Gastrocnemius medialis (tissue), 4 donors: Measurements from ENCODE around the gene SFXN1. TPM values are rescaled to one million over a fixed set of nuclear protein-coding genes. Genes with fewer than 3 reads are reported as not detected.
"Not testable (repeated sequence)": the region's sequence is repeated elsewhere in the genome, so short reads cannot be mapped to it uniquely, and the experiment has no call there.

ENCODE experiments used
- ATAC-seq, 2 donors: fragments of 150-250 bp; one replicate each; pipeline ENCODE4 v1.9.1; 2016
- DNase-seq, 2 donors: peaks; one replicate each; pipeline ENCODE4 v3.0.0-alpha.2; 2019
- H3K27ac ChIP-seq, 4 donors: fragments of 200-600 bp; sonication (generic); 1 replicate in 1 of 4; 2 replicates in 3 of 4; pipeline ENCODE4 v1.5.1; 2016 to 2018; ENCODE audit warnings: mild to moderate bottlenecking in 2 of 4, moderate library complexity in 1 of 4
- H3K27me3 ChIP-seq, 3 donors: fragments of 200-600 bp; sonication (generic) in 2 of 3; 1 replicate in 1 of 3; 2 replicates in 2 of 3; pipeline versions ENCODE4 v1.5.1 to v1.6.0; 2016 to 2019; ENCODE audit warnings: mild to moderate bottlenecking in 1 of 3, moderate library complexity in 1 of 3
- H3K36me3 ChIP-seq, 2 donors: fragments of 200-600 bp; sonication (generic) in 1 of 2; one replicate each; pipeline ENCODE4 v1.5.1; 2017 to 2018
- H3K4me1 ChIP-seq, 2 donors: fragments of 200-600 bp; sonication (generic) in 1 of 2; one replicate each; pipeline ENCODE4 v1.5.1; 2016 to 2017; ENCODE audit warnings: mild to moderate bottlenecking in 2 of 2
- H3K4me3 ChIP-seq, 4 donors: fragments of 200-600 bp; sonication (generic) in 3 of 4; 1 replicate in 1 of 4; 2 replicates in 3 of 4; pipeline ENCODE4 v1.5.1; 2016 to 2019; ENCODE audit warnings: mild to moderate bottlenecking in 2 of 4
- H3K9me3 ChIP-seq, 3 donors: fragments of 200-600 bp; sonication (generic) in 2 of 3; 1 replicate in 1 of 3; 2 replicates in 2 of 3; pipeline ENCODE4 v1.5.1; 2016 to 2019
- CTCF ChIP-seq, 5 experiments: fragments of 450-650 bp in 3 of 5; fragments of 200-600 bp in 2 of 5; sonication (generic) in 2 of 5; IDR thresholded peaks in 4 of 5; conservative IDR thresholded peaks in 1 of 5; 1 replicate in 4 of 5; 2 replicates in 1 of 5; pipeline ENCODE4 v1.5.1; 2016 to 2019; ENCODE audit warnings: antibody characterized with exemption in 5 of 5, mild to moderate bottlenecking in 3 of 5, moderate library complexity in 3 of 5
- POLR2A ChIP-seq, 2 donors: fragments of 450-650 bp; IDR thresholded peaks; one replicate each; pipeline ENCODE4 v1.6.1; 2017; ENCODE audit warnings: antibody characterized with exemption in 2 of 2, mild to moderate bottlenecking in 2 of 2, moderate library complexity in 2 of 2
- in situ Hi-C, 4 donors: fragments of 200-750 bp; cut with MboI; loops; one replicate each; pipeline versions ENCODE4 v1.15.0 to v1.8.0; 2017; ENCODE audit warnings: low sequenced_read_pairs in 4 of 4
- intact Hi-C: fragments of 100-400 bp; cut with DNase I; formaldehyde crosslinking; loops from one replicate; pipeline ENCODE4 v1.15.1; 2023; ENCODE audit warnings: low total_unique reads
- total RNA-seq, 4 donors: library from RNA; depleted of rRNA; stranded (reverse); fragments of >200 nt; gene quantifications; one replicate each; pipeline versions ENCODE4 v1.1.0 to v1.2.3, GENCODE V29; 2016

Gene SFXN1
- total RNA-seq, 4 donors from 2014 or later: 5.8 to 16.7 (median 13.1) TPM

- no peak for ATAC-seq
- no peak overlapping the region for H3K27ac ChIP-seq
- H3K9me3 ChIP-seq: no peaks in the 10 kb centered on the region
- no peak overlapping the region for H3K4me3 ChIP-seq
- intact Hi-C loops: no loop called here
- no peaks in the 10 kb centered on the region for H3K4me1 ChIP-seq
- DNase-seq: no peak
- H3K36me3 ChIP-seq: peaks cover 0 to 6% of the 10 kb centered on the region in 2 donors
- in situ Hi-C loops: no loop called here
- no peaks in the 10 kb centered on the region for H3K27me3 ChIP-seq
- TF ChIP-seq POLR2A (IDR thresholded peaks at IDR 0.05): no peak
- TF ChIP-seq CTCF (IDR thresholded peaks at IDR 0.05 in 4 of 5, conservative IDR thresholded peaks at IDR 0.05 in 1 of 5): no peak
Measured at GRCh38 chr5:175493260-175493659, 14.9 kb downstream of the SFXN1 start.

- Histone ChIP-seq H3K4me3 (no peak overlapping the region), H3K4me1 (no peaks in the 10 kb centered on the region), H3K27ac (no peak overlapping the region), H3K27me3 (no peaks in the 10 kb centered on the region), H3K36me3 (peaks cover 0 to 6% of the 10 kb centered on the region in 2 donors), H3K9me3 (no peaks in the 10 kb centered on the region)
- TF ChIP-seq POLR2A (IDR thresholded peaks at IDR 0.05) (no peak), CTCF (IDR thresholded peaks at IDR 0.05 in 4 of 5, conservative IDR thresholded peaks at IDR 0.05 in 1 of 5) (no peak)
- intact Hi-C loops (no loop called here), in situ Hi-C loops (no loop called here)
- ATAC-seq: no peak
- no peak for DNase-seq
Measured at GRCh38 chr5:175493726-175494125, 15.4 kb downstream of the SFXN1 start.

- Histone ChIP-seq H3K4me3 (no peak overlapping the region), H3K27ac (no peak overlapping the region), H3K36me3 (peaks cover 0 to 6% of the 10 kb centered on the region in 2 donors), H3K27me3 (no peaks in the 10 kb centered on the region), H3K4me1 (no peaks in the 10 kb centered on the region), H3K9me3 (no peaks in the 10 kb centered on the region)
- TF ChIP-seq CTCF (IDR thresholded peaks at IDR 0.05 in 4 of 5, conservative IDR thresholded peaks at IDR 0.05 in 1 of 5) (no peak), POLR2A (IDR thresholded peaks at IDR 0.05) (no peak)
- DNase-seq (no peak), ATAC-seq (no peak)
- intact Hi-C loops: no loop called here
- in situ Hi-C loops: no loop called here
Measured at GRCh38 chr5:175494264-175495183, 16.2 kb downstream of the SFXN1 start.

GRCh38 chr5:175501759-175502158 is 23.4 kb downstream of the SFXN1 start:
- Histone ChIP-seq H3K27me3 (no peaks in the 10 kb centered on the region), H3K9me3 (no peaks in the 10 kb centered on the region), H3K4me1 (no peaks in the 10 kb centered on the region), H3K4me3 (no peak overlapping the region), H3K36me3 (no peaks in the 10 kb centered on the region), H3K27ac (no peak overlapping the region)
- ATAC-seq: no peak
- in situ Hi-C loops: no loop called here
- DNase-seq: no peak
- intact Hi-C loops: no loop called here
- TF ChIP-seq POLR2A (IDR thresholded peaks at IDR 0.05) (no peak), CTCF (IDR thresholded peaks at IDR 0.05 in 4 of 5, conservative IDR thresholded peaks at IDR 0.05 in 1 of 5) (no peak)

- DNase-seq, H3K9me3 ChIP-seq, ATAC-seq, H3K27me3 ChIP-seq, in situ Hi-C loops, H3K4me3 ChIP-seq, H3K27ac ChIP-seq, intact Hi-C loops, H3K4me1 ChIP-seq: not testable (repeated sequence)
- H3K36me3 ChIP-seq: peaks cover 3 to 29% of the 10 kb centered on the region in 2 donors
Measured at GRCh38 chr5:175507671-175508070, 29.3 kb downstream of the SFXN1 start.
